GM12878 (cell line): ENCODE measurements around the gene GDI2. TPM values are rescaled to one million over a fixed set of nuclear protein-coding genes. Genes with fewer than 3 reads are reported as not detected.

Source experiments
- ATAC-seq: fragments of 200-7000 bp; cut with Tn5 transposase; 3 replicates; pipeline ENCODE4 v1.9.1; 2020; ENCODE audit warnings: mild to moderate bottlenecking, moderate library complexity
- BruUV-seq: library from RNA; stranded (reverse); fragments of 400-500 nt; replicated peaks from 2 replicates; lab custom pipeline; 2021; lab: Mats Ljungman, UMichigan
- CTCF ChIA-PET: fragments of 300-600 bp; sonication (Branson Sonifier 250); formaldehyde crosslinking; extraction: SDS; loops from one replicate; lab custom pipeline; 2021; ENCODE audit warnings: inconsistent platforms; lab: Yijun Ruan, JAX
- POLR2A ChIA-PET: fragments of 350-600 bp; formaldehyde crosslinking; extraction: SDS; loops from one replicate; lab custom pipeline; 2021; ENCODE audit warnings: inconsistent platforms; lab: Charles Lee
- RAD21 ChIA-PET: fragments of 300-600 bp; sonication (Branson Sonifier 250); formaldehyde crosslinking; loops from one replicate; lab custom pipeline; 2023; ENCODE audit warnings: antibody characterized with exemption; ENCODE audit not compliant: unreplicated experiment; lab: Charles Lee
- SMC1A ChIA-PET: fragments of 300-600 bp; sonication (Branson Sonifier 250); formaldehyde crosslinking; loops from one replicate; lab custom pipeline; 2023; ENCODE audit not compliant: unreplicated experiment, uncharacterized antibody; lab: Charles Lee
- DNase-seq: peaks from one replicate; pipeline ENCODE4 v3.0.0-alpha.2; 2011; ENCODE audit warnings: low read depth, low spot score
- FAIRE-seq: peaks from 3 replicates; lab custom pipeline; 2011; peaks lifted over from hg19 to GRCh38; lab: Jason Lieb, UNC
- H2AFZ ChIP-seq: 2 replicates; pipeline ENCODE4 v1.6.0; 2011; ENCODE audit warnings: low read depth, low read length, control low read depth; ENCODE audit not compliant: control insufficient read depth
- H3K27ac ChIP-seq: 2 replicates; pipeline ENCODE4 v1.5.1; 2011; ENCODE audit warnings: control low read depth; ENCODE audit not compliant: control insufficient read depth, insufficient read depth
- H3K27me3 ChIP-seq, 2 experiments: replicated peaks in 1 of 2; 2 replicates each; pipeline versions ENCODE4 v1.6.0 to v1.6.1; 2011; ENCODE audit warnings: low read length in 1 of 2; ENCODE audit not compliant: control insufficient read depth in 2 of 2, insufficient read depth in 2 of 2
- H3K36me3 ChIP-seq, 2 experiments: 2 replicates each; pipeline ENCODE4 v1.5.1; 2011; ENCODE audit warnings: low read length in 1 of 2; ENCODE audit not compliant: control insufficient read depth in 2 of 2, insufficient read depth in 2 of 2
- H3K4me1 ChIP-seq: 2 replicates; pipeline ENCODE4 v1.6.1; 2011; ENCODE audit warnings: mild to moderate bottlenecking, low read length, moderate library complexity, mixed read lengths; ENCODE audit not compliant: control insufficient read depth, insufficient read depth
- H3K4me2 ChIP-seq: 2 replicates; pipeline ENCODE4 v1.6.0; 2011; ENCODE audit warnings: control low read depth; ENCODE audit not compliant: control insufficient read depth, insufficient read depth
- H3K4me3 ChIP-seq: fragments of 200-600 bp; sonication (generic); 2 replicates; pipeline ENCODE4 v1.5.1; 2016
- H3K79me2 ChIP-seq: 2 replicates; pipeline ENCODE4 v1.6.0; 2011; ENCODE audit warnings: low read length; ENCODE audit not compliant: control insufficient read depth, insufficient read depth
- H3K9ac ChIP-seq: 2 replicates; pipeline ENCODE4 v1.8.0; 2011; ENCODE audit warnings: low read length, control low read depth, mixed read lengths; ENCODE audit not compliant: control insufficient read depth, insufficient read depth
- H3K9me3 ChIP-seq: replicated peaks from 3 replicates; pipeline ENCODE4 v1.5.1; 2011; ENCODE audit warnings: mild to moderate bottlenecking, low read length; ENCODE audit not compliant: control insufficient read depth, insufficient read depth
- H4K20me1 ChIP-seq: 2 replicates; pipeline ENCODE4 v1.6.0; 2011; ENCODE audit not compliant: control insufficient read depth, insufficient read depth
- CHD2 ChIP-seq: IDR thresholded peaks from 2 replicates; pipeline ENCODE4 v1.6.1; 2011; ENCODE audit warnings: low read depth, low read length, improper control_type of control experiment, borderline replicate concordance
- EGR1 ChIP-seq, 2 experiments: IDR thresholded peaks; 1 replicate in 1 of 2; 2 replicates in 1 of 2; pipeline ENCODE4 v1.6.1; 2011 to 2012; ENCODE audit warnings: low read depth in 2 of 2, low read length in 2 of 2, borderline replicate concordance in 1 of 2, mild to moderate bottlenecking in 1 of 2, moderate library complexity in 1 of 2
- IKZF2 ChIP-seq, 2 experiments: fragments of 450-650 bp; IDR thresholded peaks; 2 replicates each; pipeline ENCODE4 v1.6.1; 2017; ENCODE audit warnings: mild to moderate bottlenecking in 2 of 2, moderate library complexity in 2 of 2
- RELA ChIP-seq: fragments of 450-650 bp; IDR thresholded peaks from 2 replicates; pipeline ENCODE4 v1.8.0; 2014; ENCODE audit warnings: borderline replicate concordance; ENCODE audit not compliant: partially characterized antibody
- SMC3 ChIP-seq: IDR thresholded peaks from 2 replicates; pipeline ENCODE4 v1.6.1; 2011; ENCODE audit warnings: low read length, improper control_type of control experiment, borderline replicate concordance
- SPI1 ChIP-seq: IDR thresholded peaks from 2 replicates; pipeline ENCODE4 v1.6.1; 2011; ENCODE audit warnings: low read depth, mild to moderate bottlenecking, low read length, moderate library complexity, borderline replicate concordance; ENCODE audit not compliant: insufficient read depth
- ZZZ3 ChIP-seq: IDR thresholded peaks from 2 replicates; pipeline ENCODE4 v1.6.1; 2011; ENCODE audit warnings: low read depth; ENCODE audit not compliant: control insufficient read depth, insufficient read length
- WGBS: methylation state at CpG from one replicate; pipeline ENCODE4 v1.1.6; 2016; ENCODE audit warnings: low lambda C conversion rate; ENCODE audit not compliant: insufficient replicate concordance, insufficient coverage; ENCODE audit errors: missing lambda C conversion rate; 5-methylcytosine and 5-hydroxymethylcytosine counted together
- in situ Hi-C: fragments of 300-500 bp; cut with MboI; formaldehyde crosslinking; loops from 9 replicates; pipeline ENCODE4 v1.14.3; 2018; ENCODE audit warnings: mixed read lengths
- intact Hi-C: fragments of 100-400 bp; cut with micrococcal nuclease; formaldehyde crosslinking; loops from one replicate; pipeline ENCODE4 v1.14.2; 2022; ENCODE audit not compliant: unreplicated experiment
- polyA plus RNA-seq, 11 experiments: library from polyadenylated mRNA; depleted of rRNA in 4 of 11; unstranded in 6 of 11; stranded (reverse) in 5 of 11; fragments of >200 nt; fragmentation: Nextera tagmentation in 4 of 11; fragmentation: Illumina TruSeq in 1 of 11; extraction: Ambion mirVana in 4 of 11; extraction: Trizol in 1 of 11; gene quantifications; 1 replicate in 1 of 11; 2 replicates in 10 of 11; pipeline versions ENCODE4 v1.2.1 to v1.2.3, GENCODE V29; 2011 to 2016; ENCODE audit warnings: inconsistent platforms in 2 of 11, missing spikeins in 2 of 11, low read depth in 1 of 11
- total RNA-seq, 4 experiments: library from RNA; depleted of rRNA in 3 of 4; stranded (reverse); fragments of >200 nt in 3 of 4; fragmentation: Illumina TruSeq in 1 of 4; extraction: Trizol in 1 of 4; gene quantifications; 2 replicates each; pipeline versions ENCODE4 v1.2.1 to v1.2.3, GENCODE V29; 2013 to 2021
- TF ChIP-seq, protein P1 (sequence below): fragments of 150-350 bp; IDR thresholded peaks from 2 replicates; pipeline ENCODE4 v1.6.1; 2014; ENCODE audit warnings: mild to moderate bottlenecking, low read depth, low read length

Gene GDI2
- total and polyA plus RNA-seq, 10 of the 15 experiments (the other 5 are each of a cell fraction or from before 2014, with no cell fraction given), result 261 to 395 (median 276) TPM

DNA sequence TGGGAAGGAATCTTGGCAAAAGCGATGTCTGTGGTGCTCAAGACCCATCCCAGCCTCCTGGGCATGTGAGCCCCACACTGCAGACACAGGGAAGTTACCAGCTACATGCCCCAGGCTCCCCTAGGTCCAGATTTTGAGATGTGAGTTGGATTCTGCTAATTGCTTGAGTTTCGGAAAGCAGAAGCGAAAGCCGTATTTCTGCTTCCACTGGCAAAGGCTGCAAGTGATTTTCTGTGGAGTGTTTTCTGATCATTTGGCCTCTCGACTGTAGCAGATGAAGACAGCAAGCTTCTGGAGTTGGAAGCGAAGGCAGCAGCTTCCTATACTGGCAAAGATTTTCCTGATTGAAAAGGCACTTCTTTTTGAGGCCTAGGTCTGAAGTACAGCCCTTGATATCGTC lies 46.8 kb upstream of the GDI2 start:
- Histone ChIP-seq H3K36me3 (no peaks in the 10 kb centered on the region), H4K20me1 (no peaks in the 10 kb centered on the region), H3K4me2 (no peak overlapping the region), H2AFZ (no peak overlapping the region), H3K4me3 (no peak overlapping the region), H3K27me3 (no peaks in the 10 kb centered on the region; a peak in 1 of 4 replicates), H3K79me2 (no peaks in the 10 kb centered on the region), H3K4me1 (peaks cover 20% of the 10 kb centered on the region), H3K9me3 (no peaks in the 10 kb centered on the region; the same call in 2 of the 3 replicates), H3K9ac (no peak overlapping the region), H3K27ac (no peak overlapping the region)
- TF ChIP-seq RELA (no peak), IKZF2 (IDR thresholded peaks at IDR 0.05) (0 out of 4 replicates have a peak, but pooled peaks of 1 of the 2 experiments have one; percentile 12), SPI1 (peak; percentile 45; the same call in 1 of the 2 replicates)
- intact Hi-C loops, result loop anchor here (5.0 to 10.0 kb wide), 2 partner anchors 192 to 415 kb away; no protein-coding TSS in a partner anchor
- ChIA-PET RAD21 (interaction anchor here (1.0 to 7.1 kb wide), 3 partner anchors 9 to 53 kb away, joined by 3 to 107 read pairs (median 3); no protein-coding TSS in a partner anchor), CTCF (interaction anchor here (0.6 to 5.6 kb wide), 3 partner anchors 14 to 1528 kb away, joined by 3 to 39 read pairs (median 23); no protein-coding TSS in a partner anchor), POLR2A (interaction anchor here (0.6 to 1.2 kb wide), 4 partner anchors 13 to 21 kb away, joined by 3 to 6 read pairs (median 4); no protein-coding TSS in a partner anchor), SMC1A (interaction anchor here (1.1 to 7.0 kb wide), 4 partner anchors 17 to 127 kb away, joined by 3 to 86 read pairs (median 13); no protein-coding TSS in a partner anchor)
- no peak for DNase-seq
- no peak for FAIRE-seq
- BruUV-seq, result no TSS peak
- no peak for ATAC-seq
- 88% methylated on average over 7 of the region's 7 CpGs for WGBS
- in situ Hi-C loops, result loop anchor here (5.0 kb wide), 1 partner anchor 173 kb away; no protein-coding TSS in a partner anchor

DNA sequence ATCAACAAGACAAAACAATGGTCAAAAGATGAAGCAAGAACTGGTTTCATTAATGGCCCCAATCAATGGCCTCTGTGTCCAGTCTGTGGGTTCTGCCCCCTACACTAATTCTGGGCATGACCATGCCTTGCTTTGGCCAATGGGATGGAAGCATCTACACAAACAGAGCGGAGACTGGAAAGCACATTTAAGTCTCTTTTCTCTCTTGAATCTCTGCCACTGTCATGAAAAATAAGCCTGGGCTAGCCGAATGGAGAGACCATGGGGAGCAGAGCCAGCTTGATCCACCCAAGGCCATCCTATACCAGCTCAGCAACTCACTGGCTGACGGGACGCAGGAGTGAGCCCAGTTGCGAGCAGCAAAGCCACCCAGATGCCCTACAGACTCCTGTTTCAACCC lies 45.6 kb upstream of the GDI2 start:
- BruUV-seq, result no TSS peak
- no peak for DNase-seq
- no peak overlapping the region for H2AFZ ChIP-seq
- in situ Hi-C loops (no loop called here), intact Hi-C loops (no loop called here)
- no peak for FAIRE-seq
- H3K4me1 ChIP-seq, result peaks cover 20% of the 10 kb centered on the region
- TF ChIP-seq CHD2 (no peak), EGR1 (IDR thresholded peaks at IDR 0.05; ENCODE audit: borderline replicate concordance in 1 of 2, low read depth in 2 of 2, low read length in 2 of 2) (no peak), ZZZ3 (no peak), SMC3 (no peak)
- TF ChIP-seq, protein P1, sequence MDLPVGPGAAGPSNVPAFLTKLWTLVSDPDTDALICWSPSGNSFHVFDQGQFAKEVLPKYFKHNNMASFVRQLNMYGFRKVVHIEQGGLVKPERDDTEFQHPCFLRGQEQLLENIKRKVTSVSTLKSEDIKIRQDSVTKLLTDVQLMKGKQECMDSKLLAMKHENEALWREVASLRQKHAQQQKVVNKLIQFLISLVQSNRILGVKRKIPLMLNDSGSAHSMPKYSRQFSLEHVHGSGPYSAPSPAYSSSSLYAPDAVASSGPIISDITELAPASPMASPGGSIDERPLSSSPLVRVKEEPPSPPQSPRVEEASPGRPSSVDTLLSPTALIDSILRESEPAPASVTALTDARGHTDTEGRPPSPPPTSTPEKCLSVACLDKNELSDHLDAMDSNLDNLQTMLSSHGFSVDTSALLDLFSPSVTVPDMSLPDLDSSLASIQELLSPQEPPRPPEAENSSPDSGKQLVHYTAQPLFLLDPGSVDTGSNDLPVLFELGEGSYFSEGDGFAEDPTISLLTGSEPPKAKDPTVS, result no peak
- H3K9me3 ChIP-seq, result no peaks in the 10 kb centered on the region; the same call in 2 of the 3 replicates
- no peaks in the 10 kb centered on the region for H4K20me1 ChIP-seq
- H3K79me2 ChIP-seq, result no peaks in the 10 kb centered on the region
- ChIA-PET CTCF (interaction anchor here (1.1 to 4.2 kb wide), 3 partner anchors 15 to 50 kb away, joined by 5 to 23 read pairs (median 5); no protein-coding TSS in a partner anchor), POLR2A (interaction anchor here (0.9 to 1.9 kb wide), 4 partner anchors 14 to 45 kb away, joined by 3 to 7 read pairs (median 4); partner anchors contain the start of gene GDI2), RAD21 (interaction anchor here (0.6 to 7.1 kb wide), 4 partner anchors 15 to 140 kb away, joined by 3 to 107 read pairs (median 4); partner anchors contain the start of genes ANKRD16 and FBH1), SMC1A (interaction anchor here (0.8 to 4.5 kb wide), 9 partner anchors 12 to 167 kb away, joined by 3 to 23 read pairs (median 4); no protein-coding TSS in a partner anchor)
- 77% methylated on average over 5 of the region's 5 CpGs for WGBS
- ATAC-seq, result no peak
- no peak overlapping the region for H3K27ac ChIP-seq
- H3K4me2 ChIP-seq, result no peak overlapping the region
- H3K36me3 ChIP-seq, result no peaks in the 10 kb centered on the region
- H3K27me3 ChIP-seq, result no peaks in the 10 kb centered on the region; a peak in 1 of 4 replicates
- H3K4me3 ChIP-seq, result no peak overlapping the region
- no peak overlapping the region for H3K9ac ChIP-seq
